GM23338 (cell line): ENCODE measurements around the gene STOX1. TPM values are rescaled to one million over a fixed set of nuclear protein-coding genes. Genes with fewer than 3 reads are reported as not detected.

Source experiments
- ATAC-seq: fragments of 200-7000 bp; cut with Tn5 transposase; 3 replicates; pipeline ENCODE4 v1.9.1; 2020
- DNase-seq: peaks from one replicate; pipeline ENCODE4 v3.0.0-alpha.2; 2015; ENCODE audit warnings: low spot score
- H2AFZ ChIP-seq: fragments of 200-600 bp; sonication (generic); 2 replicates; pipeline ENCODE4 v1.8.0; 2016; ENCODE audit warnings: antibody characterized with exemption, mild to moderate bottlenecking, moderate library complexity
- H3F3A ChIP-seq: fragments of 200-600 bp; sonication (generic); replicated peaks from 2 replicates; pipeline ENCODE4 v1.8.0; 2017; ENCODE audit warnings: antibody characterized with exemption, mixed run types, low read depth
- H3K27ac ChIP-seq: fragments of 200-600 bp; sonication (generic); 2 replicates; pipeline ENCODE4 v1.6.1; 2016; ENCODE audit warnings: low read depth
- H3K27me3 ChIP-seq: fragments of 200-600 bp; sonication (generic); 2 replicates; pipeline ENCODE4 v1.8.0; 2016; ENCODE audit warnings: mild to moderate bottlenecking, mixed run types, moderate library complexity; ENCODE audit not compliant: insufficient read depth
- H3K36me3 ChIP-seq: fragments of 200-600 bp; sonication (generic); 2 replicates; pipeline ENCODE4 v1.8.0; 2016; ENCODE audit warnings: mild to moderate bottlenecking; ENCODE audit not compliant: insufficient read depth
- H3K4me1 ChIP-seq: fragments of 200-600 bp; sonication (generic); 2 replicates; pipeline ENCODE4 v1.8.0; 2016; ENCODE audit warnings: mild to moderate bottlenecking, moderate library complexity; ENCODE audit not compliant: insufficient read depth
- H3K4me2 ChIP-seq: fragments of 200-600 bp; sonication (generic); 2 replicates; pipeline ENCODE4 v1.7.1; 2017; ENCODE audit warnings: mixed run types
- H3K4me3 ChIP-seq: fragments of 200-600 bp; sonication (generic); 2 replicates; pipeline ENCODE4 v1.6.1; 2016; ENCODE audit warnings: mixed run types
- H3K79me2 ChIP-seq: fragments of 200-600 bp; sonication (generic); replicated peaks from 2 replicates; pipeline ENCODE4 v1.8.0; 2017; ENCODE audit warnings: mild to moderate bottlenecking; ENCODE audit not compliant: insufficient read depth
- H3K9me2 ChIP-seq: fragments of 200-600 bp; sonication (generic); 2 replicates; pipeline ENCODE4 v1.8.0; 2017; ENCODE audit not compliant: insufficient read depth
- H4K20me1 ChIP-seq: fragments of 200-600 bp; sonication (generic); replicated peaks from 2 replicates; pipeline ENCODE4 v1.8.0; 2017; ENCODE audit warnings: mild to moderate bottlenecking; ENCODE audit not compliant: insufficient read depth
- H3K27ac Mint-ChIP-seq: 2 replicates; pipeline ENCODE4 v1.8.0; 2020; ENCODE audit warnings: inconsistent platforms, mild to moderate bottlenecking, moderate library complexity, mixed read lengths
- H3K27me3 Mint-ChIP-seq: 3 replicates; pipeline ENCODE4 v1.8.0; 2022; ENCODE audit warnings: low read depth, mild to moderate bottlenecking, moderate library complexity, mixed read lengths, inconsistent platforms; ENCODE audit not compliant: insufficient read depth, poor library complexity
- H3K36me3 Mint-ChIP-seq: 3 replicates; pipeline ENCODE4 v1.8.0; 2021; ENCODE audit warnings: low read depth, mild to moderate bottlenecking, inconsistent platforms, moderate library complexity, mixed read lengths
- H3K4me1 Mint-ChIP-seq: 3 replicates; pipeline ENCODE4 v1.8.0; 2020; ENCODE audit warnings: mild to moderate bottlenecking, inconsistent platforms, mixed read lengths
- H3K4me3 Mint-ChIP-seq: 3 replicates; pipeline ENCODE4 v1.8.0; 2021; ENCODE audit warnings: moderate library complexity, mild to moderate bottlenecking, inconsistent platforms, mixed read lengths
- H3K9me3 Mint-ChIP-seq: 3 replicates; pipeline ENCODE4 v1.8.0; 2020; ENCODE audit warnings: moderate library complexity, mild to moderate bottlenecking, inconsistent platforms, mixed read lengths
- CREB1 ChIP-seq: fragments of 250-450 bp; sonication (Bioruptor Pico); IDR thresholded peaks from 2 replicates; pipeline ENCODE4 v1.5.0; 2020; ENCODE audit warnings: low read depth, mild to moderate bottlenecking, moderate library complexity
- CTCF ChIP-seq, 2 experiments: fragments of 200-600 bp in 1 of 2; sonication (generic) in 1 of 2; conservative IDR thresholded peaks; 2 replicates each; pipeline versions ENCODE4 v1.5.1 to v1.6.1; 2016 to 2017; ENCODE audit warnings: antibody characterized with exemption in 2 of 2, low read depth in 2 of 2, mild to moderate bottlenecking in 2 of 2, moderate library complexity in 1 of 2
- ETS1 ChIP-seq: IDR thresholded peaks from 2 replicates; pipeline ENCODE4 v1.6.1; 2016; ENCODE audit warnings: antibody characterized with exemption
- EZH2 ChIP-seq: fragments of 200-600 bp; sonication (generic); IDR thresholded peaks from one replicate; pipeline ENCODE4 v1.8.0; 2017; ENCODE audit warnings: antibody characterized with exemption, mild to moderate bottlenecking, low read depth; ENCODE audit not compliant: unreplicated experiment
- EZH2phosphoT487 ChIP-seq: fragments of 200-600 bp; sonication (generic); IDR thresholded peaks from one replicate; pipeline ENCODE4 v1.8.1; 2018; ENCODE audit warnings: antibody characterized with exemption; ENCODE audit not compliant: unreplicated experiment
- JUNB ChIP-seq: IDR thresholded peaks from one replicate; pipeline ENCODE4 v1.6.1; 2016; ENCODE audit warnings: antibody characterized with exemption; ENCODE audit not compliant: unreplicated experiment
- NANOG ChIP-seq: IDR thresholded peaks from 2 replicates; pipeline ENCODE4 v1.6.1; 2016; ENCODE audit warnings: antibody characterized with exemption, borderline replicate concordance
- POLR2AphosphoS5 ChIP-seq: IDR thresholded peaks from 2 replicates; pipeline ENCODE4 v1.6.1; 2016; ENCODE audit warnings: antibody characterized with exemption, low read depth
- STAT1 ChIP-seq: IDR thresholded peaks from one replicate; pipeline ENCODE4 v1.6.1; 2016; ENCODE audit warnings: antibody characterized with exemption; ENCODE audit not compliant: unreplicated experiment
- ZNF114 ChIP-seq: fragments of 250-450 bp; sonication (Bioruptor Pico); IDR thresholded peaks from 2 replicates; pipeline ENCODE4 v1.5.0; 2020; ENCODE audit warnings: mild to moderate bottlenecking, moderate library complexity
- ZNF331 ChIP-seq: fragments of 250-450 bp; sonication (Bioruptor Pico); IDR thresholded peaks from 2 replicates; pipeline ENCODE4 v1.5.0; 2020; ENCODE audit warnings: low read depth, mild to moderate bottlenecking, moderate library complexity
- ZNF462 ChIP-seq: fragments of 250-450 bp; sonication (Bioruptor Pico); IDR thresholded peaks from 2 replicates; pipeline ENCODE4 v1.5.0; 2020; ENCODE audit warnings: mild to moderate bottlenecking, moderate library complexity
- polyA plus RNA-seq: library from polyadenylated mRNA; unstranded; fragments of >200 nt; fragmentation: Nextera tagmentation; extraction: Ambion mirVana; gene quantifications from 2 replicates; pipeline ENCODE4 v1.2.1, GENCODE V29; 2016
- total RNA-seq: library from RNA; depleted of rRNA; stranded (reverse); fragments of >200 nt; shearing (Covaris generic); gene quantifications from 2 replicates; pipeline ENCODE4 v1.2.3, GENCODE V29; 2014
- TF ChIP-seq, protein P1 (sequence below): IDR thresholded peaks from one replicate; pipeline ENCODE4 v1.6.1; 2018; ENCODE audit warnings: antibody characterized with exemption; ENCODE audit not compliant: unreplicated experiment

The STOX1 gene
- total and polyA plus RNA-seq, 2 experiments from 2014 or later: 1.6 to 2.2 TPM

GRCh38 chr10:68901105-68901927 lies 74.0 kb downstream of the STOX1 start, which contains the start of gene DDX50:
TSS of gene DDX50 (plus strand) at chr10:68901315. CDS start at chr10:68901385, 70 bp downstream.
- peak within 1 kb of the TSS; percentile 30 for H2AFZ ChIP-seq
- ATAC-seq: peak; percentile 95
- DNase-seq: peak; percentile 100
- Mint-ChIP-seq H3K9me3 (no peaks in the 10 kb centered on the region), H3K4me1 (peaks cover 16% of the 10 kb centered on the region), H3K27ac (peak within 1 kb of the TSS; percentile 97), H3K36me3 (peaks cover 2% of the 10 kb centered on the region), H3K27me3 (peaks cover 10% of the 10 kb centered on the region), H3K4me3 (peak within 1 kb of the TSS; percentile 93)
- peaks cover 11% of the 10 kb centered on the region; the same call in 1 of the 2 replicates for H3K4me1 ChIP-seq
- H3K27me3 ChIP-seq: no peaks in the 10 kb centered on the region
- 0 out of 2 replicates have a peak, but pooled peaks cover 8% of the 10 kb centered on the region for H3F3A ChIP-seq
- peak within 1 kb of the TSS; percentile 92 for H3K27ac ChIP-seq
- H3K79me2 ChIP-seq: peaks cover 45% of the 10 kb centered on the region
- no peaks in the 10 kb centered on the region for H3K9me2 ChIP-seq
- H3K4me3 ChIP-seq: peak within 1 kb of the TSS; percentile 89
- TF ChIP-seq CTCF (conservative IDR thresholded peaks at IDR 0.05; ENCODE audit: low read depth in 2 of 2): no peak
- TF ChIP-seq JUNB: no peak
- TF ChIP-seq EZH2phosphoT487: no peak
- no peak for TF ChIP-seq STAT1
- no peak for TF ChIP-seq EZH2
- peak; percentile 92 for TF ChIP-seq CREB1 (CRISPR knock-in tag)
- TF ChIP-seq, protein P1, sequence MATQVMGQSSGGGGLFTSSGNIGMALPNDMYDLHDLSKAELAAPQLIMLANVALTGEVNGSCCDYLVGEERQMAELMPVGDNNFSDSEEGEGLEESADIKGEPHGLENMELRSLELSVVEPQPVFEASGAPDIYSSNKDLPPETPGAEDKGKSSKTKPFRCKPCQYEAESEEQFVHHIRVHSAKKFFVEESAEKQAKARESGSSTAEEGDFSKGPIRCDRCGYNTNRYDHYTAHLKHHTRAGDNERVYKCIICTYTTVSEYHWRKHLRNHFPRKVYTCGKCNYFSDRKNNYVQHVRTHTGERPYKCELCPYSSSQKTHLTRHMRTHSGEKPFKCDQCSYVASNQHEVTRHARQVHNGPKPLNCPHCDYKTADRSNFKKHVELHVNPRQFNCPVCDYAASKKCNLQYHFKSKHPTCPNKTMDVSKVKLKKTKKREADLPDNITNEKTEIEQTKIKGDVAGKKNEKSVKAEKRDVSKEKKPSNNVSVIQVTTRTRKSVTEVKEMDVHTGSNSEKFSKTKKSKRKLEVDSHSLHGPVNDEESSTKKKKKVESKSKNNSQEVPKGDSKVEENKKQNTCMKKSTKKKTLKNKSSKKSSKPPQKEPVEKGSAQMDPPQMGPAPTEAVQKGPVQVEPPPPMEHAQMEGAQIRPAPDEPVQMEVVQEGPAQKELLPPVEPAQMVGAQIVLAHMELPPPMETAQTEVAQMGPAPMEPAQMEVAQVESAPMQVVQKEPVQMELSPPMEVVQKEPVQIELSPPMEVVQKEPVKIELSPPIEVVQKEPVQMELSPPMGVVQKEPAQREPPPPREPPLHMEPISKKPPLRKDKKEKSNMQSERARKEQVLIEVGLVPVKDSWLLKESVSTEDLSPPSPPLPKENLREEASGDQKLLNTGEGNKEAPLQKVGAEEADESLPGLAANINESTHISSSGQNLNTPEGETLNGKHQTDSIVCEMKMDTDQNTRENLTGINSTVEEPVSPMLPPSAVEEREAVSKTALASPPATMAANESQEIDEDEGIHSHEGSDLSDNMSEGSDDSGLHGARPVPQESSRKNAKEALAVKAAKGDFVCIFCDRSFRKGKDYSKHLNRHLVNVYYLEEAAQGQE: no peak
- TF ChIP-seq ZNF331 (CRISPR knock-in tag): 0 out of 2 replicates have a peak, but pooled peaks have one; percentile 9
- TF ChIP-seq ETS1: peak; percentile 55; the same call in 1 of the 2 replicates
- no peak for TF ChIP-seq ZNF462 (CRISPR knock-in tag)
- TF ChIP-seq POLR2AphosphoS5: peak; percentile 87
- TF ChIP-seq ZNF114 (CRISPR knock-in tag): no peak
- no peak; the same call in 1 of the 2 replicates for TF ChIP-seq NANOG
- peaks cover 6% of the 10 kb centered on the region for H4K20me1 ChIP-seq
- no peaks in the 10 kb centered on the region for H3K36me3 ChIP-seq
- H3K4me2 ChIP-seq: peak within 1 kb of the TSS; percentile 92
